ENCODE data around the gene HS1BP3. TPM values are rescaled to one million over a fixed set of nuclear protein-coding genes. Genes with fewer than 3 reads are reported as not detected.

Gene HS1BP3
- total RNA-seq, 1 experiment from 2014 or later: 69.1 TPM

Other genes with a start within 250 kb of the HS1BP3 start
- gene RHOB, start 204.0 kb downstream of the HS1BP3 start, total RNA-seq (2014; rRNA removed; shearing (Covaris generic)): 74.0 and 79.5 TPM in 2 replicates
- 0.71 and 0.75 TPM in 2 replicates for gene GDF7, start 16.0 kb upstream of the HS1BP3 start, total RNA-seq (2014; rRNA removed; shearing (Covaris generic))
- 42.4 and 43.7 TPM in 2 replicates for gene LDAH, start 172.0 kb upstream of the HS1BP3 start, total RNA-seq (2014; rRNA removed; shearing (Covaris generic))

All from SK-MEL-5 (cell line).